ENCODE measurements around the gene VAC14.

Gene VAC14

GRCh38 chr16:70703041-70703834, 97.7 kb downstream of the VAC14 start:
- no peak for DNase-seq

DNA sequence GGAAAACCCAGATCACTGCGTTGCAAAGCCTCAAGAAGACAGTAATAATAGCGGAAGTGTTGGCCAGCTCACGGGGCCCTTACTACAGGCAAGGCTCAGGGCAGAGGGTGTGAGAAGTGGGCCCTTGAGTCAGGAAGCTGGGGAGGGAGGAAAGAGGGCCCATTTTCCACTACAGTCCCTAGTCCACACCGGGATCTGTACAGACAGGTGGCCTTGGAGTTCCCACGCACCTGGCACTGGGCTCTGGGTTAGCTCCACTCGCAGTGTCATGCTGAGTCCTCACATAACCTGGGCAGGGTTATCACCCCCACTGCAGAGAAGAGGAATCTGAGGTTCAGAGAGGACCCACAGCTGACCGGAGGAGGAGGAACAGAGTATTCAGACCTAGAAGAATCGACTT, 98.3 kb downstream of the VAC14 start:
- no peak for DNase-seq

DNA sequence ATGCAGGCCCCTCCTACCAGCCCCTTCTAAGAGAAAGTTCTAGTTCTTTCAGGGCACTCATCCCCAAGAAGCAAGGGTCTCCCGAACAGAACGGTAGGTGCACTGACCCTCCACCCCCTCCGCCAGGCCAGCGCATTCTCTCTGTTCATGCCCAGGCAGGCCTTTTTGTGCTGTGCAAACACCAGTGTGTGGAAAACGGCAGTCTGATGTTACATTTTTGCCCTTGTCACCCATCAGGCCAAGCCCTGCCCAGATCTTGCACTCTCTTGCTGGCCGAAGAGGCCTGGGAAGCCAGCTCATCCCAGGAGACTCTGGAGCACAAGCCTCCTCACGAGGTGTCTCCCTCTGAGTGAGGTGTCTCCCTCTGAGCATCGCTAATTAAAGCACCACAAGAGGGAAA, 99.0 kb downstream of the VAC14 start:
- DNase-seq = no peak

- no peak for DNase-seq
Observed at GRCh38 chr16:70701596-70701995, 99.4 kb downstream of the VAC14 start.

DNA sequence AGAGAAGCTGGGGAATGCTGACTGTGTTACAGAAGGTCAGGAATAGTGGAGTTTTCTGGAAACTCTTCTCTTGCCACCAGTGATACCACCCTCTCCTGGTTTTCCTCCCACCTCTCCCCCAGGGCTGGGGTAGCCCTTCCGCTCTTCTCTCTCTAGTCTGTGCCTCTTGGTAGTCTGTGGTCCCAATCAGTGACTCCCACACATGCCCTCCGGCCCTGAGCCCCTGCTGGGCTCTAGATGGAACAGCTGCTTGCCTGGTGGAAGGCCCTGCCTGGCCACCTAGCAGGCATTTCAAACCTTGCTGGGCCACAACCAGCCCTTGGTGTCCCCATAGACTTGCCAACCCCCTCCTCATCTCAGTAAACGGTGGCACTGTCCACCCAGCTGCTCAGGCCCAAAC, 99.9 kb downstream of the VAC14 start:
- no peak for DNase-seq

DNA sequence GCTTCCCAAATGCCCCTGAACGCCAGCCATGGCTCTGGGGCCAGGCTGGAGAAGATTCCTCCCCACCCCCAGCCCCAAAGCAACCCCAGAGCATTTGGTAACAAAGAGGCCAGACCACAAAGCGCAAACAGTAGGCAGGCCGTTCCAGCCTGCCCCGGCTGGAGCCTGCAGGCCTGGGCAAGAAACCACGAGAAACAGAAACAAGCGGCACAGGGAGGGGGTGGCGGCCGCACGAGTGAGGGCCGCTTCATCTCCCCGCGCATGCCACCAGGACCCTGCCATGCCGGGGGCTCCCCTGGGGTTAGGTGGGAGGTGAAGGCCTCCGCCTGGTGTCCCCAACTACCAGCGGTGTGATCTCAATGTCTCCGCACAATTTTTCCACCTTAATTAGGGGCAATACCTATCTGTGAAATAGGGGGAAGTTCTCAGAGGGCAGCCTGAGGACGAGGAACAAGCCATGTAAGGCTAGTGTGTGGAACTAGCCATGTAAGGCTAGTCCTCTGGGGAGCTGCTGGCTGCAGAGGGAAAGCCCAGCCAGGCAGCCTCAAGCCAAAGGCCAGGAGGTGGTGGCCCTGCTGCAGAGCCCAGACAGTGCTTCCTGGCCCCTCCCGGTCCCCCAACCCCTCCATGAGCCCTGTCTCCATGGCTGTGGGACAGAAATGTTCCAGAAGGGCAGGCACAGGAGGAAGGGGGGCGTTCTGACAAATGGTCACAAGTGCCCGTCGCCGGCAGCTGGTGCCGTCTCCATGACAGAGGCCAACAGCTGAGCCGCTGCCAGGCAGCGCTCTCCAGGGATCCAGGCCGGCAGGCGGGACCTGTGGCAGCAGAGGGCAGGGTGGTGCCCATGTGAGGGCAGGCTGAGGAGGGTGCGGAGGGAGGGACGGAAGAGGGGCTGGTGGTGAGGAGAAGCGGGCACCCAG, 100.6 kb downstream of the VAC14 start:
- DNase-seq = no peak

DNA sequence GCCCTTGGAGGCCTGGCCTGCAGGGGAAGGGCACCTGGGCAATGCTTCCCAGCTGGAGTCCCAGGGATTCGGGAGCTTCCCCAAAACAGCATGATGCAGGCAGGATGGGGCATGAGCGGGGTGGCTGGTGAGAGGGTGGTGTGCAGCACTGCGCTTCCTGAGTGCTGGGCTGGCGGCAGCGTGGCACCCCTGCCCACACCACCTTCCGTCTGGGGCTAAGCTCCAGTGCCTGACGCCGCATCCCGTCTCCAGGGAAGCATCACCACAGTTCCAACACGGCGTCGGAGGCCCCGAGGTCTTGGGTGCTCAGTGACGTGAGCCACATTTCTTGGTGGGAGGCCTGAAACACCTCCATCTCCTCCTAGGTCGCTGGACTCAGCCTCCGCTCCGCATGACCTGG, 101.3 kb downstream of the VAC14 start:
- no peak for DNase-seq

DNA sequence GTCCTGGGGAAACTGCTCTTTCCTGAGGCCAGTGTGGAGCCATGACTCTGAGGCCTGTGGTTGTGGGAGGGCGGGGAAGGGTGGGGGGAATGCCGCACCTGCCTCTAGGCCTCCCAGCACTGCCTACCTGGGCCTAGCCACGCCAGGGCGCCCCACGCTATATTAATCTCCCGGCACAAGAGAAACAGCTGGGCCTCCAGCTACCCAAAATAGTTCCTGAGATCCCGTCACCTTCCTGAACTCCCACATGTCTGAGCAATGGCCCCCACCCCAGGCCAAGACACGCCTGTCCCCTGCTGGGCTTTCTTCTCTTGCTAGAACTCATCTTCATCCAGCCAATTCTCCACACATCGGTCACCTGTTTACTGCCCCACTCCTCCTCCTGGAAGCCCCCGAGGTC, 102.1 kb downstream of the VAC14 start:
- DNase-seq = no peak

DNA sequence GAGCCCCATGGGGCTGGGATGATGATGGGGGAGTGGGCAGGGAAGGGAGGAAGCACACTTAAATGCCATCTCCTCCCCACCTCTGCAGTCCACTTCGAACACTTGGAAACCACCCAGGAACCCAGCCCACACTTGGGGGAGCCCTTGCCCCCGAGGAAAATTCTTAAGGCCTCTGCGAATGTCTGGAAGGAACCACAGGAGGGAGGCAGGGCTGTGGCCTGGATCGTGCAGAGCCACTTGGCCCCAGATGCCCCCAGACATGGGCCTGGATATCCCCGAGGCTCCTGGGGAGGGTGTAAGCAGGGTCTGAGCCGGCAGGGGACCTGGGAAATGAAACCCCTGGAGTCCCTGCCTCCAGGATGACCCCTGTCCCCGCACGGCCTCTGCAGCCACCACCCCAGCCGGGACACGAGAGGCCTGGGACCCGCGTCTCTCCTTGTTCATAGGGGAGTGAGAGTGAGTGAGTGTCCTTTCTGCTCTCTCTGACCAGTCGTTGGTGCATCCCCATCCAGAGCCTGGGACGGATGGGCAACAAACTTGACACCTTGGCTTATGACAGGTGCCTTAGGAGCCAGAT, 103.3 kb downstream of the VAC14 start:
- no peak for DNase-seq

GRCh38 chr16:70696952-70697593, 103.9 kb downstream of the VAC14 start:
- peak in 1 of 2 experiments; percentile 45 for DNase-seq

DNA sequence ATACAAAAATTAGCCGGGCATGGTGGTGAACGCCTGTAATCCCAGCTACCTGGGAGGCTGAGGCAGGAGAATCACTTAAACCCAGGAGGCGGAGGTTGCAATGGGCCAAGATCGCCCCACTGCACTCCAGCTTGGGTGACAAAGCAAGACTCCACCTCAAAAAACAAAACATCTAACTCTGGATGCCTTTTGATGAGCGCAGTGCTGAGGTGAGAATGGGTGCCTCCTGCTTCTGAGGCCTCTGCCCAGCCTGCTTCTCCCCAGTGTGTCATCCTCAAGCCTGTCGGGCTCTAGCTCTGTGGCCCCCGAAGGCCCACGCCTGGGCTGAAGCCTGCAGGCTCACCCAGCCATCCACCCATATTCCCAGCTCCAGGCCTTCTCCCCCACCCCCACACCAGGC, 104.6 kb downstream of the VAC14 start:
- no peak for DNase-seq

- no peak for DNase-seq
Observed at GRCh38 chr16:70695331-70696070, 105.5 kb downstream of the VAC14 start.

GRCh38 chr16:70694868-70695218, 106.1 kb downstream of the VAC14 start:
- DNase-seq = no peak

- no peak for DNase-seq
Observed at GRCh38 chr16:70694088-70694867, 106.7 kb downstream of the VAC14 start.

DNA sequence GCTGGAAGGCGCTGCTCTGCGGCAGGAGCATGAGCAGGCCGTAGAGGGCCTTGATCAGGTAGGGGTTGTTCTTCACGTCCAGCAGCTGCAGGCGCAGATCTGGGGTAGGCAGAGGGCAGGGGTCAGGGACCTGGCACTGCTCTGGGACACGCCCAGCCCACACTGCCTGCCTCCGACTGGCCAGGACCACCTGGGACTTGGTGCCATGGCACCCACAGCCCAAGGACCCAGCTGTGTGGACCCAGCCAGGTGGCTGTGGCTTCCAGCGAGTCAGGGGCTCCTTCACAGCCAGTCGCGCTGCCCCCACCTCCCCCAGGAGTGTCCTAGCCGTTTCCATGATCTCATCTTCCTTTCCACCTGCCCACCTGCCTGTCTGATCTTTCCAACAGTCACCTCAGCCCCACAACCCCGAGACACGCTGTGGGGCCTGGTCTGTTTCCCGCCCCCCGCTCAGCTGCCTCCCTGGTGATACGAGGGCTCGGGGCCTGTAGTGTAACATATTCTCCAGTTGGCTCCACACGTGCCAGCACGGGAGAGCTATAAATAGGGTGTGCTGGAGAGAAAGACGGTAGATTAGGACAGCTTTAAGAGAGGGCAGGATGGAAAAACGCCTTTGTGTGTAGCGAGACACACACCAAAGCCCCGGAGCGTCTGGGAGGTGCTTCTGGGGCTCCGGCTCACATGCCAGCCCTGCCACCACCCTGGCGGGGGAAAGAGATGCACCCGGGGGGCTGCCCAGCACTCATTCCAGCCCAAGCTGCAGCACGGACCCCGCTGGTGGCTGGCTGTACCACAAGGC, 107.9 kb downstream of the VAC14 start:
- no peak for DNase-seq

DNA sequence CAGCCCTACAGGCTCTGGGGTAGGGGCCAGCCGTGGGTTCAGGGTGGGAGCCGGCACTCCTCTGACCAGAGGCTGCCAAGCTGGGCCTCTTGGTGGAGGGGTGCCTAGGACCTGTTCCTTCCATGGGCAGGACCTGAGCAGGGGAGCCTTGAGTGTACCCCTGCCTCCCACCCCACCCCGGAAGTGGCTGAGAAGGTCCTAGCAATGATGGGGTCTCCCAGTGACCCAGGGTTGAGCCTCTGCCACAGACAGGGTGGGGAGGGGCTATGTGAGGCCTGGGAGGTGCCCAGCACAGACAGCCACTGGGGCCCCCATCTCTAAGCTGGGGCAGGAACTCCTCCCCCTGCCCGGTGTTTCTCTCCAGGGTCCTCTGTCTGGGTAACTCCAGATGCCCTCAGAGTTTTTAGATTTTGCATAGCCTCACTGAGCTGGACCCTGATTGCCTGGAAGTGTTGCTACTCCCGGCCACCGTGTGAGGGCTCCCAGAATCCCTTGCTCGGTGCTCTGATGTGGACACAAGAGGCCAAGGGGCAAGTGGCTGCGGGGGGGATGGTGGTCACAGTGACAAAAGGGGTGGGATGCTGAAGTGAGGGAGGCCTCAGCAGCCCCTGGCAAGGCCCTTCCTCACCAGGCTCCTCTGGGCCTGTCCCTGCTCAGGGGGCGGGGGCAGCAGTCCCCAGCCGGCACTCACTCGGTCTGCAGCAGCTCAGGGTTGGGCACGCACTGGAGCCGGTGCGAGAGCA, 108.7 kb downstream of the VAC14 start:
- no peak for DNase-seq

- no peak for DNase-seq
Observed at GRCh38 chr16:70691223-70692129, 109.5 kb downstream of the VAC14 start.

GRCh38 chr16:70689970-70690891, 110.7 kb downstream of the VAC14 start:
- DNase-seq = no peak
